Caco-2 (cell line): Measurements from ENCODE around the gene ACP7. TPM values are rescaled to one million over a fixed set of nuclear protein-coding genes. Genes with fewer than 3 reads are reported as not detected.

Experiments
- BruUV-seq: library from RNA; stranded (reverse); fragments of 400-500 nt; replicated peaks from 2 replicates; lab custom pipeline; 2021; lab: Mats Ljungman, UMichigan
- CTCF ChIA-PET: fragments of 300-600 bp; sonication (Branson Sonifier 250); formaldehyde crosslinking; loops from one replicate; lab custom pipeline; 2022; ENCODE audit warnings: antibody characterized with exemption; lab: Charles Lee
- POLR2A ChIA-PET: fragments of 300-600 bp; sonication (Branson Sonifier 250); formaldehyde crosslinking; loops from one replicate; lab custom pipeline; 2022; ENCODE audit warnings: antibody characterized with exemption; lab: Charles Lee
- DNase-seq, 2 experiments: peaks; one replicate each; pipeline versions ENCODE4 v3.0.0 to v3.0.0-alpha.2; 2020 to 2022
- H3K27me3 ChIP-seq: replicated peaks from 2 replicates; pipeline ENCODE4 v1.6.0; 2011; ENCODE audit warnings: low read length; ENCODE audit not compliant: control insufficient read depth, insufficient read depth
- H3K36me3 ChIP-seq: 2 replicates; pipeline ENCODE4 v1.5.1; 2011; ENCODE audit warnings: low read length; ENCODE audit not compliant: control insufficient read depth, insufficient read depth
- H3K4me1 ChIP-seq: fragments of 250-450 bp; sonication (Bioruptor Pico); 2 replicates; pipeline ENCODE4 v1.5.1; 2020; ENCODE audit warnings: mild to moderate bottlenecking
- H3K4me3 ChIP-seq: 2 replicates; pipeline ENCODE4 v1.5.1; 2011; ENCODE audit warnings: low read depth, mild to moderate bottlenecking, control low read depth, low read length
- H3K9me3 ChIP-seq: fragments of 250-450 bp; sonication (Bioruptor Pico); 2 replicates; pipeline ENCODE4 v1.5.1; 2020; ENCODE audit warnings: mild to moderate bottlenecking, moderate library complexity
- H3K27ac Mint-ChIP-seq: one replicate; pipeline ENCODE4 v1.8.0; 2022; ENCODE audit warnings: mixed read lengths; ENCODE audit not compliant: unreplicated experiment
- H3K27me3 Mint-ChIP-seq: one replicate; pipeline ENCODE4 v1.8.0; 2022; ENCODE audit warnings: mixed read lengths; ENCODE audit not compliant: insufficient read depth, unreplicated experiment
- H3K36me3 Mint-ChIP-seq: one replicate; pipeline ENCODE4 v1.8.0; 2022; ENCODE audit warnings: mild to moderate bottlenecking, mixed read lengths; ENCODE audit not compliant: insufficient read depth, unreplicated experiment
- H3K4me1 Mint-ChIP-seq: one replicate; pipeline ENCODE4 v1.8.0; 2022; ENCODE audit warnings: low read depth, mixed read lengths; ENCODE audit not compliant: unreplicated experiment
- H3K4me3 Mint-ChIP-seq: one replicate; pipeline ENCODE4 v1.8.0; 2022; ENCODE audit warnings: mild to moderate bottlenecking, moderate library complexity, mixed read lengths; ENCODE audit not compliant: unreplicated experiment
- H3K9me3 Mint-ChIP-seq: one replicate; pipeline ENCODE4 v1.8.0; 2022; ENCODE audit warnings: mixed read lengths; ENCODE audit not compliant: unreplicated experiment
- CTCF ChIP-seq, 2 experiments: fragments of 200-600 bp in 1 of 2; IDR thresholded peaks; 1 replicate in 1 of 2; 2 replicates in 1 of 2; pipeline versions ENCODE4 v1.5.1 to v1.8.0; 2011 to 2022; ENCODE audit warnings: antibody characterized with exemption in 1 of 2, control low read depth in 1 of 2, inconsistent platforms in 1 of 2, low read depth in 1 of 2, low read length in 1 of 2, mild to moderate bottlenecking in 1 of 2, moderate library complexity in 1 of 2; ENCODE audit not compliant: insufficient read depth in 1 of 2, severe bottlenecking in 1 of 2, unreplicated experiment in 1 of 2
- intact Hi-C: fragments of 100-400 bp; cut with micrococcal nuclease; formaldehyde crosslinking; loops from one replicate; pipeline ENCODE4 v1.10.0; 2022; ENCODE audit not compliant: unreplicated experiment
- total RNA-seq: library from RNA; stranded (reverse); gene quantifications from 2 replicates; pipeline ENCODE4 v1.2.3, GENCODE V29; 2022

Gene ACP7
- total RNA-seq, 1 experiment from 2014 or later, result 0.45 TPM

DNA sequence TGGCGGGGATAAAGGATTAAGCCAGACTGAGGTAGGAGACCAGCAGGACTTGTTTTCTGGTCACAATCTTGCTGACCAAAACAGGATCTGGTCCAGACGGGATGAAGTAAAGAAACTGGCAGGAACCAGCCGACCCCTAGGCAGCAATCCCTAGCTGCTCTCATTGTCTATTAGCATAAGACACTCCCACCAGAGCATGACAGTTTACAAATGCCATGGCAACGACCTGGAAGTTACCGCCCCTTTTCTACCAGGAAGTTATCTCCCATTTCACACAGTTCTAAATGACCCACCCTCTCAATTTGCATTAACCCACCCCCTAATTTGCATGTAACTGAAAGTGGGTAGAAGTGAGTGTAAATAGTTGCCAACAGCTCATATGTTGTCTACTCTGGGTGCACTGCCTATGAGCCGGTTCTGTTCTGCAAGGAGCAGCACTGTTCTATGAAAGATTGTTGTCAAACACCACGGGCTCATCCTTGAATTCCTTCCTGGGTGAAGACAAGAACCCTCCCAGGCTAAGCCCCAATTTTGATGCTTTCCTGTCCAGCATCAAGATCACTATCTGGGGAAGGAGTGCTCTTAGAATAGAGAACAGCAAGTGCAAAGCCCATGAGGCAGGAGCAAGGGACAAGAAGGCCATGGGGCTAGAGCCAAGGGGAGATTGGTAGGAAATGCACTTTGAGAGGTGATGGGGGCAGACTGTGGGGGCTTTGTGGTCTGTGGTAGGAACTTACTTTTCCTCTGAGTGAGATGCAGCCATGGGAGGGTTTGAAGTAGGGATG, 37.9 kb upstream of the ACP7 start:
- POLR2A ChIA-PET, result no interaction called here
- intact Hi-C loops, result no loop called here
- no peaks in the 10 kb centered on the region for H3K27me3 ChIP-seq
- peaks cover 17% of the 10 kb centered on the region for H3K4me1 Mint-ChIP-seq
- DNase-seq, result peak; percentile 63 to 67
- TF ChIP-seq CTCF (IDR thresholded peaks at IDR 0.05; ENCODE audit: insufficient read depth in 1 of 2, low read depth in 1 of 2, low read length in 1 of 2, severe bottlenecking in 1 of 2, unreplicated experiment in 1 of 2), result no peak
- BruUV-seq, result no TSS peak
- H3K27me3 Mint-ChIP-seq, result no peaks in the 10 kb centered on the region
- H3K36me3 Mint-ChIP-seq, result no peaks in the 10 kb centered on the region
- no peaks in the 10 kb centered on the region for H3K36me3 ChIP-seq
- peak overlapping the region; percentile 25 for H3K27ac Mint-ChIP-seq
- no peaks in the 10 kb centered on the region; the same call in 1 of the 2 replicates for H3K4me1 ChIP-seq
- H3K4me3 ChIP-seq, result no peak overlapping the region
- peaks cover 20% of the 10 kb centered on the region for H3K9me3 Mint-ChIP-seq
- no peak overlapping the region for H3K4me3 Mint-ChIP-seq
- CTCF ChIA-PET, result interaction anchor here (0.7 kb wide), 2 partner anchors 34 to 84 kb away, joined by 3 read pairs; no protein-coding TSS in a partner anchor
- no peaks in the 10 kb centered on the region for H3K9me3 ChIP-seq

GRCh38 chr19:39047073-39047472, 37.1 kb upstream of the ACP7 start:
- intact Hi-C loops, result no loop called here
- no peaks in the 10 kb centered on the region for H3K9me3 ChIP-seq
- ChIA-PET POLR2A (no interaction called here), CTCF (interaction anchor here (0.7 kb wide), 1 partner anchor 33 kb away, joined by 3 read pairs; no protein-coding TSS in a partner anchor)
- no peaks in the 10 kb centered on the region for H3K36me3 ChIP-seq
- H3K4me1 ChIP-seq, result no peaks in the 10 kb centered on the region; the same call in 1 of the 2 replicates
- no peak for TF ChIP-seq CTCF (IDR thresholded peaks at IDR 0.05; ENCODE audit: insufficient read depth in 1 of 2, low read depth in 1 of 2, low read length in 1 of 2, severe bottlenecking in 1 of 2, unreplicated experiment in 1 of 2)
- Mint-ChIP-seq H3K9me3 (peaks cover 20% of the 10 kb centered on the region), H3K27ac (no peak overlapping the region), H3K36me3 (no peaks in the 10 kb centered on the region), H3K4me3 (no peak overlapping the region), H3K27me3 (no peaks in the 10 kb centered on the region), H3K4me1 (peaks cover 17% of the 10 kb centered on the region)
- no peak overlapping the region for H3K4me3 ChIP-seq
- H3K27me3 ChIP-seq, result no peaks in the 10 kb centered on the region
- BruUV-seq, result no TSS peak
- peak in 1 of 2 experiments; percentile 53 for DNase-seq

DNA sequence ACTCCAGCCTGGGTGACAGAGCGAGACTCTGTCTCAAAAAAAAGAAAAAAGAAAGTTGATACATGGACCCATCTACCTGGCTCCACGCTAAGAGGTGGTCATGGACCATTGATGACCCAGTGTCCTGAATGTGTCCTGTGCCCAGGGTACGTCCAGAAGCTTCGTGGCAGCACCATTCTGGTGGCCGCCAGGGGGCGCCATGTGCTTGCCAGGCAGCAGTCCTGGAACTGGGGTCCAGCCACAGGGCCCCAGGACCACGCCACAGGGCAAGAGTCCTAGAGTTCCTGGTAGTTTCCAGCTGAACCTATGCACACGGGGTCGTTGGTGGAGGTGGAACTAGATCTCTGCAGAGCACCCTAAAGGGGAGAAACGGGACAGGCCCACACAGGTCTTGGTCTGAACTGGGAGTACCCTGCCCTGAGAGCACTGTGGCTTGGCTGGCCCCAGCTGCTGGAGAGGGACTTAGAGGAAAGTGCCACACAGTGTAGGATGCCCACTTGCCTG, 31.9 kb upstream of the ACP7 start:
- Histone ChIP-seq H3K9me3 (0 out of 2 replicates have a peak, but pooled peaks cover 9% of the 10 kb centered on the region), H3K36me3 (peaks cover 2% of the 10 kb centered on the region; the same call in 1 of the 2 replicates), H3K27me3 (no peaks in the 10 kb centered on the region), H3K4me1 (peaks cover 15% of the 10 kb centered on the region), H3K4me3 (no peak overlapping the region)
- H3K36me3 Mint-ChIP-seq, result no peaks in the 10 kb centered on the region
- no TSS peak for BruUV-seq
- H3K27ac Mint-ChIP-seq, result no peak overlapping the region
- H3K9me3 Mint-ChIP-seq, result peaks cover 19% of the 10 kb centered on the region
- ChIA-PET CTCF (interaction anchor here (0.5 to 1.5 kb wide), 5 partner anchors 12 to 274 kb away, joined by 3 to 8 read pairs (median 4); no protein-coding TSS in a partner anchor), POLR2A (no interaction called here)
- no peak overlapping the region for H3K4me3 Mint-ChIP-seq
- DNase-seq, result peak; percentile 72 to 77
- peaks cover 19% of the 10 kb centered on the region for H3K4me1 Mint-ChIP-seq
- peak; percentile 69 to 87 for TF ChIP-seq CTCF (IDR thresholded peaks at IDR 0.05; ENCODE audit: insufficient read depth in 1 of 2, low read depth in 1 of 2, low read length in 1 of 2, severe bottlenecking in 1 of 2, unreplicated experiment in 1 of 2)
- H3K27me3 Mint-ChIP-seq, result no peaks in the 10 kb centered on the region
- intact Hi-C loops, result loop anchor here (2.0 kb wide), 1 partner anchor 33 kb away; the partner anchor contains the start of gene ACP7
